Kidney (tissue), 14 donors: ENCODE results near the gene HTRA3. TPM values are rescaled to one million over a fixed set of nuclear protein-coding genes. Genes with fewer than 3 reads are reported as not detected.

ENCODE experiments used
- DNase-seq, 5 donors: peaks; one replicate each; pipeline ENCODE4 v3.0.0-alpha.2; 2013 to 2020
- FAIRE-seq: peaks from 2 replicates; lab custom pipeline; 2012; peaks lifted over from hg19 to GRCh38; lab: Jason Lieb, UNC
- H3K27ac ChIP-seq, 2 donors: one replicate each; pipeline ENCODE4 v1.7.0; 2013; ENCODE audit warnings: low read depth in 2 of 2, low read length in 2 of 2, inconsistent platforms in 1 of 2
- H3K27me3 ChIP-seq: one replicate; pipeline ENCODE4 v1.7.1; 2013; ENCODE audit warnings: low read length, inconsistent platforms; ENCODE audit not compliant: control insufficient read depth, insufficient read depth
- H3K36me3 ChIP-seq, 3 donors: one replicate each; pipeline versions ENCODE4 v1.7.0 to v1.7.1; 2013; ENCODE audit warnings: low read length in 3 of 3, control low read depth in 1 of 3, inconsistent platforms in 1 of 3; ENCODE audit not compliant: insufficient read depth in 3 of 3, control insufficient read depth in 2 of 3
- H3K4me1 ChIP-seq, 3 donors: one replicate each; pipeline versions ENCODE4 v1.7.0 to v1.7.1; 2013; ENCODE audit warnings: low read length in 3 of 3, inconsistent platforms in 1 of 3, low read depth in 1 of 3; ENCODE audit not compliant: control insufficient read depth in 2 of 3, insufficient read depth in 2 of 3
- H3K4me3 ChIP-seq, 3 donors: one replicate each; pipeline versions ENCODE4 v1.7.0 to v1.8.1; 2013; ENCODE audit warnings: low read length in 3 of 3, control low read depth in 1 of 3, inconsistent platforms in 1 of 3
- H3K9ac ChIP-seq, 3 donors: one replicate each; pipeline versions ENCODE4 v1.7.0 to v1.7.1; 2013; ENCODE audit warnings: low read length in 3 of 3, control low read depth in 1 of 3, inconsistent platforms in 1 of 3
- H3K9me3 ChIP-seq, 3 donors: one replicate each; pipeline versions ENCODE4 v1.7.0 to v1.7.1; 2013; ENCODE audit warnings: low read length in 3 of 3, control low read depth in 1 of 3, inconsistent platforms in 1 of 3; ENCODE audit not compliant: control insufficient read depth in 2 of 3, insufficient read depth in 1 of 3
- CTCF ChIP-seq: IDR thresholded peaks from 3 replicates; pipeline ENCODE4 v1.5.1; 2012; ENCODE audit warnings: mild to moderate bottlenecking, moderate library complexity, borderline replicate concordance; ENCODE audit not compliant: insufficient read depth; ENCODE audit errors: extremely low read depth
- intact Hi-C: fragments of 100-400 bp; cut with DNase I; formaldehyde crosslinking; loops from one replicate; pipeline ENCODE4 v1.11.1; 2022
- polyA plus RNA-seq: library from polyadenylated mRNA; stranded (reverse); fragments of 350-450 nt; fragmentation: Illumina TruSeq; extraction: RNeasy Lipid Tissue Mini Kit (QIAGEN cat#74804); gene quantifications from one replicate; pipeline ENCODE4 v1.2.3, GENCODE V29; 2014; ENCODE audit warnings: low read depth, low replicate concordance; ENCODE audit not compliant: insufficient read depth
- total RNA-seq: library from RNA; stranded (reverse); fragmentation: NEBNext Ultra II Directional; extraction: Animal tissue kit (Norgen Biotek cat#: 25700); gene quantifications from one replicate; pipeline ENCODE4 v1.2.1, GENCODE V29; 2021
- donor health status: control.
- donor health status: control.
- donor health status: control.
- donor health status: control.
- donor health status: control.
- donor health status: DM: yes; HTN: yes; CAD: no.
- donor health status: Normal renal cell carcinoma (clear cell type).

HTRA3 gene
- total and polyA plus RNA-seq, 2 donors from 2014 or later: 1.7 to 6.5 TPM

- H3K4me1 ChIP-seq: peaks cover 0 to 2% (median 0%) of the 10 kb centered on the region in 3 donors
- H3K27me3 ChIP-seq: no peaks in the 10 kb centered on the region
- H3K9me3 ChIP-seq: no peaks in the 10 kb centered on the region
- H3K36me3 ChIP-seq: no peaks in the 10 kb centered on the region
- no peak for FAIRE-seq
- H3K27ac ChIP-seq: no peak overlapping the region
- intact Hi-C loops: no loop called here
- DNase-seq: peak in 2 of 5 donors; percentile 30 to 56
- no peak for TF ChIP-seq CTCF
- no peak overlapping the region for H3K4me3 ChIP-seq
- H3K9ac ChIP-seq: no peak overlapping the region
Observed at GRCh38 chr4:8282742-8283141, 13.2 kb downstream of the HTRA3 start.

- Histone ChIP-seq H3K27me3 (no peaks in the 10 kb centered on the region), H3K36me3 (no peaks in the 10 kb centered on the region), H3K9me3 (no peaks in the 10 kb centered on the region), H3K9ac (no peak overlapping the region), H3K4me3 (no peak overlapping the region), H3K27ac (no peak overlapping the region), H3K4me1 (no peaks in the 10 kb centered on the region)
- intact Hi-C loops: no loop called here
- DNase-seq: peak in 2 of 5 donors; percentile 26 to 41
- FAIRE-seq: no peak
- no peak for TF ChIP-seq CTCF
Observed at GRCh38 chr4:8283161-8283560, 13.6 kb downstream of the HTRA3 start.

GRCh38 chr4:8283631-8284121 is 14.1 kb downstream of the HTRA3 start:
- H3K27ac ChIP-seq: no peak overlapping the region
- DNase-seq: peak in 2 of 5 donors; percentile 46 to 71
- TF ChIP-seq CTCF: no peak
- H3K36me3 ChIP-seq: no peaks in the 10 kb centered on the region
- no peak for FAIRE-seq
- no peaks in the 10 kb centered on the region for H3K9me3 ChIP-seq
- H3K27me3 ChIP-seq: no peaks in the 10 kb centered on the region
- no peak overlapping the region for H3K9ac ChIP-seq
- no peaks in the 10 kb centered on the region for H3K4me1 ChIP-seq
- H3K4me3 ChIP-seq: no peak overlapping the region
- intact Hi-C loops: no loop called here

GRCh38 chr4:8284391-8284790 is 14.8 kb downstream of the HTRA3 start:
- Histone ChIP-seq H3K9ac (no peak overlapping the region), H3K4me1 (no peaks in the 10 kb centered on the region), H3K27ac (no peak overlapping the region), H3K36me3 (no peaks in the 10 kb centered on the region), H3K9me3 (no peaks in the 10 kb centered on the region), H3K27me3 (no peaks in the 10 kb centered on the region), H3K4me3 (no peak overlapping the region)
- TF ChIP-seq CTCF: no peak
- FAIRE-seq (no peak), DNase-seq (peak in 2 of 5 donors; percentile 42 to 54)
- intact Hi-C loops: no loop called here
